GM18870 (cell line): ENCODE results near the gene MAEL.
"Not testable (repeated sequence)": the region's sequence is repeated elsewhere in the genome, so short reads cannot be mapped to it uniquely, and the experiment has no call there.

Experiments
- ATAC-seq: cut with Tn5 transposase; IDR thresholded peaks from one replicate; pipeline ENCODE4 v1.9.1; 2021; ENCODE audit warnings: moderate library complexity; ENCODE audit not compliant: unreplicated experiment

The MAEL gene

GRCh38 chr1:166977951-166978350 is 11.1 kb upstream of the MAEL start:
- ATAC-seq: no peak

DNA sequence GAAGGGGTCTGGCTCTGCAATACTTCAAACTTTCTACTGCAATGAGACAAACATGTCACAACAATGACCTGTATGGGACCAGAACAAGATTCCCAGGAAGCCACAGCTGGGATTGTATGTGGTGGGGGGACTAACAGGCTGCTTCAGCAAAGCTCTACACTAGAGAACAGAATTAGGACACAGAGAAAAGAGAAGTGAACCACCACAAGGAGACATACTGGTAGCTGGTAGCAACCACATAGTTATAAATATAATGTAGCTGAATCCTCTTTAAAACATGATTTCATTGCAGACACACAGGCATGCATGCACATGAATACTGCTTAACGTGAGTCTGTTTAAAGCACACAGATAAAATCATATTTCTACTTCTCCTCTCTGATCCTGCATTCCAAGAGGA is 10.3 kb upstream of the MAEL start:
- peak; percentile 59 for ATAC-seq

GRCh38 chr1:166980383-166980782 is 8.7 kb upstream of the MAEL start:
- no peak for ATAC-seq

- no peak for ATAC-seq
These were observed 8.3 kb upstream of the MAEL start for GRCh38 chr1:166980818-166981217.

GRCh38 chr1:166981589-166981988 is 7.5 kb upstream of the MAEL start:
- no peak for ATAC-seq

DNA sequence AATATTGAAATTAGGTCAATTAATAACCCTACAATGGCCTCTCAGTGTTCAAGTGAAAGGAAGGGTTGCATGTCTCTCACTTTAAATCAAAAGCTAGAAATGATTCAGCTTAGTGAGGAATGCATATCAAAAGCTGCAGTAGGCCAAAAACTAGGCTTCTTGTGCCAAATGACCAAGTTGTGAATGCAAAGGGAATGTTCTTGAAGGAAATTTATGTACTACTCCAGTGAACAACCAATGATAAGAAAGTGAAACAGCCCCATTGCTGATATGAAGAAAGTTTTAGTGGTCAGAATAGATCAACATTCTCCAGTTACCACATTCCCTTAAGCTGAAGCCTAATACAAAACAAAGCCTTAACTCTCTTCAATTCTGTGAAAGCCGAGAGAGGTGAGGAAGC is 10.0 kb downstream of the MAEL start:
- peak; percentile 54 for ATAC-seq

DNA sequence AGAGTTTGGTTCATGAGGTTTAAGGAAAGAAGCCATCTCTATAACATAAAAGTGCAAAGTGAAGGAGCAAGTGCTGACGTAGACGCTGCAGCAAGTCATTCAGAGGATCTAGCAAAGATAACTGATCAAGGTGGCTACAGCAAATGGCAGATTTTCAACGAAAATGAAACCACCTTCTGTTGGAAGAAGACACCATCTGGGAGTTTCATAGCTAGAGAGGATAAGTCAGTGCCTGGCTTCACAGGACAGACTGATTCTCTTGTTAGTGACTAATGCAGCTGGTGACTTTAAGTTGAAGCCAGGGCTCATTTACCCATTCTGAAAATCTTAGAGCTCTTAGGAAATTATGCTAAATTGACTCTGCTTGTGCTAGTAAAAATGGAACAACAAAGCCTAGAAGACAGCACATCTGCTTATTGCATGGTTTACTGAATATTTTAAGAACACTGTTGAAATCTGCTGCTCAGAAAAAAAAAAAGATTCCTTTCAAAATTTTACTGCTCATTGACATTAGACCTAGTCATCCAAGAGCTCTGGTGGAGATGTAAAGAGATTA is 10.5 kb downstream of the MAEL start:
- peak; percentile 72 for ATAC-seq

DNA sequence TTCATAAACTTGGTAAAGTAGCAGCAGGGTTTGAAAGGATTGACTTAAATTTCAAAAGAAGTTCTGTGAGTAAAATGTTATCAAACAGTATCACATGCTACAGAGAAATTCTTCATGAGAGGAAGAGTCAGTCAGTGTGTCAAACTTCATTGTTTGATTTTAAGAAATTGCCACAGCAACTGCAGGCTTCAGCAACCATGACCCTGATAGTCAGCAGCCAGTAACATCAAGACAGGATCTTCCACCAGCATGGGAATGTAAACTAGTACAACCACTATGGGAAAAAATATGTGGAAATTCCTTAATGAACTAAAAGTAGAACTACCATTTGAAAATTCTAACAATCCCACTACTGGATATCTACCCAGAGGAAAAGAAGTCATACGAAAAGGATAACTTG is 11.5 kb downstream of the MAEL start:
- ATAC-seq: no peak

- no peak for ATAC-seq
These were observed 13.3 kb downstream of the MAEL start for GRCh38 chr1:167002354-167002753.

DNA sequence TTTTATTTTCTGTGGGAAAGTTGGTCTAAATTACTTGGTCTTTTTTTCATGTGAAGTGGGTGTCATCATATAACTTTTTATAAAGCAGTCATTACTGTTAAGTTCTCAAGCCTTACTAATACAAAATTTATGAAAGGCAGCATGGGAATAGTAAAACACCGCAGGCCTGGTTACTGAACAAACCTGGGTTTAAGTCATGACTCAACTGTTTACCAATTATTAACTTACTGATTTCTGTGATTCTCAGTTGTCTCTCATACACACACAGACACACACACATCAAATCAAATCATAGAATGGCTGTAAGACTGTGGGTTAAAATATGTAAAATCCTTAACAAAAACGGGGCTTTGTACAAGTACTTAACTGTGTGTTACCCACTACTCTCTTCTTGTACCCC is 14.6 kb downstream of the MAEL start:
- no peak for ATAC-seq

DNA sequence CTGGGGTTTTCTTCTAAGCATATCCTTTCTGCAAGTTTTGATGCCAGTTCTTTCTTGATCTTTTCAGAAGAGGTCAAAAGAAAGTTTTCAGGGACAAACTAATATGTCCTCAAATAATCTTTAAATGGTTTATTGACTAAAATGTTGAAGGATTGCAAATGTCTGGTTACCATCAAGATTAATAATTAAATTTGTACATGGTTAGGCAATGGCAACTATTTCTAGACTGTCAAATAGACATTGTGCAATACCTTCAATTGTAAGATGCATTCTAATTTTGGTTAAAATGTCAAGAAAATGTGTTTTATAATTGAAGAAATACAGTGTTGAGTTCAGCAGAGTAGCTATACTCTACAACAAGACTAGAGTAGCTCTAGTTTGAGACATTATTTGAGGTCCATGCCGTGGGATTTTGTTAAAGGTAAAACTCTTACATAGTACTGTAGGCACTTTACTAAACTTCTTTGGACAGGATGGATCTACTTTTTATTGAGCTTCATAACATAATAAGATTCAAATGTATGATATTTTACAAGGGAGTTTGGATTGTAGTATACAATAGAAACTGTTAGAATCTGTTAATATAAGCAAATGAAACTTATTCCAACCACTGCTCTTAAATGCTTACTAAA is 22.6 kb downstream of the MAEL start:
- ATAC-seq: no peak

DNA sequence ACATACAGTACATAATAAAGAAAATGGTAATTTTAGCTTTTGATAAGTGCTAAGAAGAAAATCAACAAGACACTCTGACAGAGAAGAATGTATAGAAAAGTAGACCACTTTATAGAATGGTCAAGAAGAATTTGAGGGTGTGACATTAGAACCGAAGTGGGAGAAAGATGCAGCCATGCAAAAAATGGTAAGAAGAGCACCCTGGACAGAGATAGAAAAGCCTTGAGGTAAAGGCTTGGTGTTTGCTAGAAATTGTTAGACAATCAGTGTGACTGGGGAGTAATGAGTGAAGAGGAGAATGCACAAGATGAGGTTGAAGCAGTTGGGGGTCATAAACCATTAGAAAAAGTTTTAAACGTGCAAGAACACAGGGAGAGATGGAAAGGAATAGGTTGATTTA is 23.5 kb downstream of the MAEL start:
- ATAC-seq: no peak

DNA sequence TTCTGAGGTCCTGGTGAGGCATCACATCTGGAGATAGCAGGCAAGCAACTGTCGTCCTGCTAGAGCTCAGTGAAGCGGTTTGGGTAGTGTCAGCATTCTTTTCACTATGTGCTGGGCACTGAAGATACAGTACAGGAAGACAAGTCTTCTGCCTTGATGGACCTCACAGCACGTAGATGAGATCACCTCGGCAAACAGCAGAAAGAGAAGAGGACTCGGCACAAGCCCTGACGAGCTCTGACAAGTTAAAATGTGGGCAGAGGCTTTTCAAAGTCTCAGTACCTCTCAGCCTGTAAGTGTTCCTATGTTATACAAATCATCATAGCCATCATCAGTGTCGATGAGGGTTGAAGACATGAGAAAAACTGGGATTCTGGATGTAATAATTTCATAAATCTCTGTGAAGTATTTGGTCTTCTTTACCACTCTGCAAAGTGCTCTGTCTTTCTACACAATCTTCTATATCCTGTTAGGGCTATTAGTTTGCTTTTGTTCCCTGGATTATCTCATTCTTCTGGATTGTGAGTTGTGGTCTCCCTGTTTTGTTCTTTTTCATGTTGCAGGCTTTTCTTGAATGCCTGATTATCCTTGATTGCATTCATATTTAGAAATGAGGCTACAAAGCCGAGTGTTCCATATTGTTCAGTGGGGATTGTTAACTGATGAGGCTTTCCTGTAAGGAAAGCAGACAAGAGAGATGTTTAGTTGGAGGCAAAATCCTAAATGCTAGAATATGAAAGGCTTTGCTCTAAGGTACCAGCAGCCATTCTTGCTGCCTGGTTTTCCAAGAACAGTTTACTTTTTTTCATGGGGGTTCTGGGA is 24.2 kb downstream of the MAEL start:
- no peak for ATAC-seq

DNA sequence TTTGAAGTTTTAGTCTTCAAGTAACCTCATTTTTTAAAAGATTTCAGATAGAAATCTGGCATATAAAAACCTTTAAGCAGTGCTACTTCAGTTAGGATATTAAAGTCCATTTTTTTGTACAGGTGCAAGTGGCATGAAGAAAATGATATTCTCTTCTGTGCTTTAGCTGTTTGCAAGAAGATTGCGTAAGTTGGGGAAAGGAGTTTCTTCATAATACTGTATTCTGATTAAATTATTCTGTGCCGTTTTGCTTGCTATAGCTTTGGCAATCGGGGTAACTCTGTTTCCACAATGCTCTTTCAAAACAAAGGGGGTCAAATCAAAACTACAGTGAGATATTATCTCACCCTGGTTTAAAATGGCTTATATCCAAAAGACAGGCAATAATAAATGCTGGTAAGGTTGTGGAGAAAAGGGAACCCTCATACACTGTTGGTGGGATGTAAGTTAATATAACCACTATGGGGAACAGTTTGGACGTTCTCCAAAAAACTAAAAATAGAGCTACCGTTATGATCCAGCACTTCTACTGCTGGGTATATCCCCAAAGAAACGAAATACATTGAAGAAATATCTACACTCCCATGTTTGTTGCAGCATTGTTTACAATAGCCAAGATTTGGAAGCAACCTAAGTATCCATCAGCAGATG is 27.1 kb downstream of the MAEL start:
- no peak for ATAC-seq

GRCh38 chr1:167022384-167022783 is 33.3 kb downstream of the MAEL start:
- ATAC-seq: peak; percentile 85

GRCh38 chr1:167029553-167029952 is 40.5 kb downstream of the MAEL start:
- not testable (repeated sequence) for ATAC-seq

- no peak for ATAC-seq
These were observed 44.6 kb downstream of the MAEL start for GRCh38 chr1:167033646-167034045.

- peak; percentile 92 for ATAC-seq
These were observed 54.8 kb downstream of the MAEL start for GRCh38 chr1:167043752-167044488.

- ATAC-seq: no peak
These were observed 62.8 kb downstream of the MAEL start for GRCh38 chr1:167051907-167052306.

GRCh38 chr1:167052389-167052788 is 63.3 kb downstream of the MAEL start:
- no peak for ATAC-seq

DNA sequence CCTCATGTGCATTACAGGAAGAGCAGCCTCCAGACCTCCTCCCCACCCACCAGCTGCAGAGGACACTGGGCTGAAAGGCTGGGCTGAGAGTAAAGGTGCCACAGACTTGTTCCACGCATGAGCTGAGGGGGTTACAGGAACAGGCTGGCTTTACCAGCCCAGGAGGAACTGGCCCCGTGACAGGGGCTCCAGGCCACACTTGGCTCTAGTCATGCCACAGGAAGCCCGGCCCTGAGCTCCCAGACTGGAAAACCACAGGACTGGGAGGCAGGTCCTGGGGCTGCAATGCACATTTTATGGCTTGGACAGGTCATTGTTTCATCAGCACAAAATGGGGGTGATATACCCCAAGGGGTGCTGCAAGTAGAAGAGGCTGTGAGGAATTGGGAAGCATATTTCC is 65.5 kb downstream of the MAEL start:
- no peak for ATAC-seq
